ENCODE results near the gene PLS1.

GRCh38 chr3:142657033-142657432, 60.8 kb downstream of the PLS1 start:
- TF ChIP-seq POLR2A (IDR thresholded peaks at IDR 0.05) (no peak), CTCF (IDR thresholded peaks at IDR 0.05) (no peak)
